Activated T-helper 1 cell treated with anti-CD3 and anti-CD28 coated beads, Interleukin-2, amount 50 U/mL, for 16 hours (primary cell): Measurements from ENCODE around the gene CACNA1A.
"Not testable (repeated sequence)": the region's sequence is repeated elsewhere in the genome, so short reads cannot be mapped to it uniquely, and the experiment has no call there.

Experiments used
- DNase-seq, 2 donors: peaks; one replicate each; pipeline ENCODE4 v3.0.0-alpha.2; 2020; ENCODE audit warnings: low read depth in 1 of 2, low spot score in 1 of 2

Gene CACNA1A

GRCh38 chr19:13506471-13506820, at the start of gene CACNA1A:
CACNA1A (minus strand) TSS chr19:13506479; CDS start chr19:13506224, 255 bp downstream.
- DNase-seq: no peak

- no peak for DNase-seq
Measured at GRCh38 chr19:13554506-13555240, 48.4 kb upstream of the CACNA1A start.

- DNase-seq: no peak
Measured at GRCh38 chr19:13553880-13554400, 47.7 kb upstream of the CACNA1A start.

- DNase-seq: no peak
Measured at GRCh38 chr19:13548131-13548530, 41.9 kb upstream of the CACNA1A start.

- no peak for DNase-seq
Measured at GRCh38 chr19:13547102-13547501, 40.8 kb upstream of the CACNA1A start.

GRCh38 chr19:13544423-13544822, 38.1 kb upstream of the CACNA1A start:
- DNase-seq: no peak

GRCh38 chr19:13541554-13541953, 35.3 kb upstream of the CACNA1A start:
- no peak for DNase-seq

- no peak for DNase-seq
Measured at GRCh38 chr19:13539332-13539731, 33.1 kb upstream of the CACNA1A start.

GRCh38 chr19:13538601-13539253, 32.4 kb upstream of the CACNA1A start:
- no peak for DNase-seq

GRCh38 chr19:13537454-13537853, 31.2 kb upstream of the CACNA1A start:
- DNase-seq: no peak

GRCh38 chr19:13530720-13531119, 24.4 kb upstream of the CACNA1A start:
- DNase-seq: no peak

GRCh38 chr19:13529721-13530120, 23.4 kb upstream of the CACNA1A start:
- not testable (repeated sequence) for DNase-seq

- DNase-seq: no peak
Measured at GRCh38 chr19:13526552-13526951, 20.3 kb upstream of the CACNA1A start.

- no peak for DNase-seq
Measured at GRCh38 chr19:13521066-13521465, 14.8 kb upstream of the CACNA1A start.

- DNase-seq: no peak
Measured at GRCh38 chr19:13511947-13512346, 5.7 kb upstream of the CACNA1A start.

GRCh38 chr19:13507053-13507611, 853 bp upstream of the CACNA1A start:
- DNase-seq: no peak

GRCh38 chr19:13505761-13506470, 363 bp downstream of the CACNA1A start:
- peak in 1 of 2 donors; percentile 1 for DNase-seq

GRCh38 chr19:13505164-13505695, 1.0 kb downstream of the CACNA1A start:
- DNase-seq: no peak

GRCh38 chr19:13503570-13504235, 2.6 kb downstream of the CACNA1A start:
- no peak for DNase-seq

- no peak for DNase-seq
Measured at GRCh38 chr19:13502231-13502630, 4.0 kb downstream of the CACNA1A start.

- no peak for DNase-seq
Measured at GRCh38 chr19:13499692-13500091, 6.6 kb downstream of the CACNA1A start.
